NCI-H1436 treated with DMSO at 0.1 percent for 48 hours (cell line): ENCODE measurements around the gene CRABP1.

Experiments
- DNase-seq: peaks from one replicate; lab custom pipeline; 2025; lab: John Stamatoyannopoulos, UW

Gene CRABP1

DNA sequence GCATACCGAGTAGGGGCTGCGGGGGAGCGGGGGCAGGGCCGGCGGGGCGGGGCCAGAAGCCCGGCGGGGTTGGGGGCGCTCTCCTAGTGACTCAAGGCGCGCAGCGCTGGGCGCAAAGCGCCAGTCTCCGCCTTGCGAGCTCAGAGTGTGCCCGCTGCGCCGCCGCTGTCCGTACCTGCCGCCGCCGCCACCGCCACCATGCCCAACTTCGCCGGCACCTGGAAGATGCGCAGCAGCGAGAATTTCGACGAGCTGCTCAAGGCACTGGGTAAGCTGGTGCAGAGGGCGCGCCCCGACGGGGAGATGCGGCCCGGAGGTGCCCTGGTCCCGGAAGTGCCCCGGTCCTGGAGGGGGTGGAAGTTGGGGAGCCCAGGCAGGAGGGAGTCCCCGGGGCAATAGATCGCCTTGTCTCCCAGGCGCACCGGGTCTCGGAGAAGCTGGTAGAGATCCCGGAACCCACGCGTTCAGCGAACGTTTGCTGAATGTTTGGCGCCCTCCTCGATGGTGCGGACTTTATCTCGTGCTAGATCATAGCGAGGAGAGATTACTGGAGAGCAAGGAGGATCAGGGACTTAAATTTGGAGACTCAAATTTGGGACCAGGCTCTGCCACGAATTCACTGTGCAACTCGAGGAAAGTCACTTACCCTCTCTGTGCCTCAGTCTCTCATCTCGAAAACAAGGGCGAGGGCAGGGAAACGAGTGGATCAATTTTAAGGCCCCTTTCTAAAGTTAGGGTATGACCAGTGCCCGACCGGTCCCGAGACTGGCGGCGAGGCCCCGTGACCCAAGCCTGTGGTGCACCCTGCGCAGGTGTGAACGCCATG, at the start of gene CRABP1:
TSS of gene CRABP1 (plus strand) at position 123 of the 826 bp plus-strand sequence. CDS start at position 199, 76 bp downstream.
- no peak for DNase-seq

GRCh38 chr15:78291052-78291451, 49.1 kb upstream of the CRABP1 start:
- no peak for DNase-seq

DNA sequence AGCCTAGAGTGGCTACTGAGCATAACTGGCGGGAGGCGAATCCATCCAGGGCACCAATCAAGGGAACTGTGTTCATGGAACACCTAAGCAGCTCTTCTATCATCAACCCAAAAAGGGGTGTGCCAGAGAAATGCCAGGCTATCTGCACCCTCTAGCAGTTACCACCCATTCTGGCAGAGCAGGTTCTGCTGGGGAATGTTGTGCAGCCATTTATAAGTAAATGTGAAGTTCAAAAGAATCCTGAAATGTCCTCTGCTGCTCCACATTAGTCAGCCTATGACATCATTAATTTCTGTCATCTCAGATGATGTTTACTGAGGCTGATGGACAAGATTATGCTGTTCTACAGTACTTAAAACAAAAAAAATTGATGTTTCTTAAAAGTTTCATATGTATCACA, 48.5 kb upstream of the CRABP1 start:
- DNase-seq = no peak

GRCh38 chr15:78292219-78292618, 47.9 kb upstream of the CRABP1 start:
- DNase-seq = no peak

DNA sequence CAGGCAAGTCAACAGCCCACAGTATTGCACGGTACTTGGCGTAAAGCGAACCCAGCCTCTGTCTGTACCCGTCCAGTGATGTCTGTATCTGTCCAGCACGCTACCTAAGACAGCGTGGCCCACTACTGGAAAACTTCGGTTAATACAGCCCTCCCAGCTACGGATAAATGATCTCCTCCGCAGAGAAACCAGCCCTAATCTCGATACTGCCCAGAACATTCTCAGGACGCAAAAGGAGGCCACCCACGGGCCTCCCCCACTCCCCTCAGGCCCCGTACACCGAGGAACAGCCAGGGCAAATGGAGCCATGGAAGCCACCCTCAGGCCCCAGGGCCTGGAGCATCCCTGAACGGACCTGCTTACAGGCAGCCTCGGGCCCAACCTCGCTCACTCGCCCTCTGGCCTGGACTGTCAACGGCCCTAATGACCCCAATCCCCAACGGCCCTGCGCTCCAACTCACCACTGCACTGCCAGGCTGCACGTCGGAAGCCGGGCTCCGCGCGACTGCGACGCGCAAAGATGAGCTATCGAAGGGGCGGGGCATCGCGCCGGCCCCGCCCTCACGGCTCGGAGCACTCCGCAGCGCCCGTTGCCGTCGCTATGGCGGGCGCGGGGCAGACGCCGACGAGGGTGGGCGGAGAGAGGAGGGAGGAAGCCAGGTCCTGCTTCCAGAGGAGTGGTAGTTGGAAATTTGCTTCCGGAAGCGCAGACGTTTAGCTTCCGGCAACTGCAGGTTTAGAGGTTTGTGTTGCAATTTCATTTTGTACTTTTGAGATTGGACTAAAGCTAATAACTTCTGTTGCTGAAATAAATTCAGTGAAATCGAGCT, 40.8 kb upstream of the CRABP1 start, which contains the start of gene SKIC8:
TSS of gene SKIC8 (minus strand) at position 509 of the 830 bp plus-strand sequence. CDS start 3,923 bp downstream, outside the sequence.
- peak; percentile 64 for DNase-seq

DNA sequence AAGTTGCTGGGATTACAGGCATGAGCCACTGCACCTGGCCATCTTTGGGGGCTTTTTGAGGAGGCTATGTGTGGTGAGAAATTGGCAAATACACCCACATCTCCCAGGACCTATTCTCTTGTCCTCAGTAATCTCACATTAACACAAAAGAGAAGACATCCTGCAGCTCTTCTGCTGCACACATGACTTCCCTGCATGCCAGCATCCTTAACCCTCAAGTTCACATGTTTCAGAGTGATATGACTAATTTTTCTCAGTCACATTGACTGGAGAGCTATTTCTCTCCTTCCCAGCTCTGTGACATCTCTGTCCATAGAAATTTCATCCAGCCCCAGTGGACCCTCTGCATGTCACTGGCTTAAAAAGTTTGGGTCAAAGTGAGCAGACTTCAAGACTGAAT, 38.8 kb upstream of the CRABP1 start:
- no peak for DNase-seq

DNA sequence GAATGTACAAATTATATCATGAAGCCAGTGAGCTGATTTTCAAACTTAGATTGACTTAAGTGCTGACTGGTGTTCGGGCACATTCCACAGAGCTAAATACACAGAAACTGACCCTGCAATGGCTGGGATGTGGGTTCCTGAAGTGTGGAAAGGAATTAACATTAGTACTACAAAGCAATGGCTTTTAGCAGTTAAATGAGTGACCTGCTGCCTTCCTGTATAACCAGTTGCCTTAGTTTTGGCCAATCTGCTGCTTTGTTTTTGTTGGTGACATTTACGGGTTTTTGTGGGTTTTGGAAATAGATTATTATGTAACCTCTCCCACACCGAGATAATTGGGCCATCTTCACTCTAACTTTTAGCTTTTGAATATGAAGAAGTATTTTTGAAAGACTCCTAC, 38.3 kb upstream of the CRABP1 start:
- DNase-seq = no peak

- no peak for DNase-seq
These were observed 37.4 kb upstream of the CRABP1 start for GRCh38 chr15:78302579-78303312.

DNA sequence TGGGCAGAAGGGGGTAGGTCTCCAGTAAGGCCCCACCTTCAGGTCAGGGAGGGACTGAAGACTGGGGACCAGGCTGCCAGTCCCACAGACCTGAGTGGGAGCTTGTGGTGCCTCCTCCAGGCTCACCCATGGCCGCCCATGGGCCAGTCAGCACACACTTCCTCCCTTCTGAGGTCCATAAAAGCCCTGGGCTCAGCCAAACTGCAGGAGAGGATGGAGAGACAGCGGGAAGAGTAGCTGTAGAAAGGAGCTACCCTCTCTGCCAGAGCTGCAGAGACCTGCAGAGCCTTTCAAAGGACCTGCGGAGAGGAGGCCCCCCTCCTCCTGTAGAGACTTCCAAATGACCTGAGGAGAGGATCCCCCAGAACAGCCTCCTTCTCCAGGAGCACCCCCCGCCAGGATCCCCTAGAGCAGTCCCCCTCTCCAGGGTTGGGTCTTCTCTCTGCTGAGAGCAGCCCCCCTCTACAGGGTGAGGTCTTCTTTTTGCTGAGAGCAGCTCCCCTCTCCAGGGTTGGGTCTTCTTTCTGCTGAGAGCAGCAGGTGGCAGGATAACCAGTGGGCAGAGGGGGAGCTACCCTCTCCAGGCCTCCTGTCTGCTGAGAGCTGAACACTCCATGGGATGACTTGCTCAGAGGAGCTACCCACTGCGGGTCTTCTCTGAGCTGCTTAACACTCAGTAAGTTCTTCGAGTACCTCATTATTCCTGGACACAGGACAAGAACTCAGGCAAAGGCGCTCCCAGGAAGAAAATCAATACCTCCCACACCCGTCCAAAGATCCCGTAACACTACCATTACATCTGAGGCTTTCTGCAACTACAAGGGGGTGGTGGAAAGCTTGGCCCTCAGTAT, 35.7 kb upstream of the CRABP1 start:
- DNase-seq = no peak

- no peak for DNase-seq
These were observed 33.9 kb upstream of the CRABP1 start for GRCh38 chr15:78306176-78306774.

- no peak for DNase-seq
These were observed 32.2 kb upstream of the CRABP1 start for GRCh38 chr15:78307976-78308375.

DNA sequence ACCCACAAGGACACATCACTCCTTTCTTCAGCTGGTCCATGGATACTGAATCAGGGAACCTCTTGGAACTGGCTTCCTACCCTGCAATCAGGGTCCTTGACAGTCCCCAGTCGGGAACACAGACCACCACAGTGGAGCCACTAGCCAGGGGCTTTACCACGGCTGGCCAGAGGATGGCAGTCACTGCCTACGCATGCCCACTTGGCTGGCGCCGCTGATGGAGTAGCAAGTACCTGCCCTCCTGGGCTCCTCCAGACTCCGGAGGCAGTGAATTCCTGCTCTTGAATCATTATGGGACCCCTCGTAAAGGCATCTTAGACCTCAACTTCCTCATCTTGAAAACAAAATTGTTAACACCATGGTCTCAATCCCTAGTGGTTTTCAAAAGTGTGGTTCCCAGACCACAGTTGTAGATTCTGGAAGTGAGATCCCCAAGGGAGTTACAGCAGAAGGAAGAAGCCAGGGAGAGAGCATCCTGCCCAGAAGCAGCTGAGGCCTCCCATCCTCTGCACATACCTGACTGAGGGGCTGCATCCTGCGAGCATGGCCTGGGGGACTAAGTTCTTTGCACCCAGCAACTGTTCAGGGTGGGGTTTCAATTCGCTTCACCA, 31.6 kb upstream of the CRABP1 start:
- DNase-seq = peak; percentile 16

DNA sequence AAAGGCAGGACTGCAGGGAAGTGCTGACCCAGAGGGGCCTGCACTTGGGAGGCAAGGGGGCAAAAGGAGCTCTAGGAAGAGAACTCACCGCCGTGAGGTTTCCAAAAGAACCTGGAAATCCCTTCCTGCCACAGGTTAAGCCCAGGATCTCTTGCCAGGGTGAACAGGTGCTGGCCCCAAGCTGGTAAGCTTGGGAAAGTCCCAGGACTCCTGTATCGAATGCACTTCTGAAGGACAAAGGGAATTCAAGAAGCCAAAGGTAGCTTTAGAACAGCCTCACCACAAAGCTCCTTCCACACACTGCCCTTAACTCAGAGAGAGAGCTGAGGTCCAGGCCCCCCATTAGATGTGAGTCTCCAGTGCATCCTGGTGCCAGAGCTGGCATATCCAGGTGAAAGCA, 28.9 kb upstream of the CRABP1 start:
- no peak for DNase-seq

DNA sequence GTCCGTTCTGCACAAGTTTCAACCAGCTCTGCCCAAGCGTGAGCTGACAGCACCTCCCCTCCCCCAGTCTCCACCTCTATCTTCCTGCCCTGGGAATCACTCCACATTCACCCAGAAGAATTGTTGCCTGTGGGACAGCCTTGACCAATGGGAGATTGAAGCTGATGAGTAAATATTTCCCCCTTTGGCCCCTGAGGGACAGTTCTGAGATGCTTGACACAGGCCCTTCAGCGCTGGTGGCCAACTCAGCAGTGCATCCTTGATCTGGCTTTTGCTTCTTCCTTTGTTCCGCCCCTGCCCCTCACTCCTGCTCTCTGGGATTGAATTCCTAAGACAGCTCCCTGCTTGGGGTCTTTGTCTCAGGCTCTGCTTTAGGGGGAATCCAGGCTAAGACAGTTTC, 27.6 kb upstream of the CRABP1 start:
- DNase-seq = no peak

- DNase-seq = no peak
These were observed 27.2 kb upstream of the CRABP1 start for GRCh38 chr15:78312957-78313356.

DNA sequence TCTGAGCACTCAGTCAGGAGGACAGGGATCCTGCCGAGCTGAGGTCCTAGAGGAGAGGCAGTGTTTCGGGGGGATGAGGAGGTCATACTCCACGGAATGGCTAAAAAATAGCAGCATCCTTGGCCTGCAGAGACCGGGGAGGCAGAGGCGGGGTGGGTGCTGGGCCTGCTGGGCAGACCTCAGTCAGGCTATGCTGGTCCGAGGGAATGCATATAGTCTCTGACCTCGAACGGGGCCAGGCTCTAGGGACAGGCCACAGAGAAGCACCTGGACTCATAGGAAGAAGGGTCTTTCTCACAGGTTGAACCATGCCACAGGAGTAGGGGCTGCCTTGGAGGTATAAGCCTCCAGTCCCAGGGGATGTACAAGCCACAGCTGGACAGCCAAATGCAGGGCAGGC, 26.8 kb upstream of the CRABP1 start:
- no peak for DNase-seq

DNA sequence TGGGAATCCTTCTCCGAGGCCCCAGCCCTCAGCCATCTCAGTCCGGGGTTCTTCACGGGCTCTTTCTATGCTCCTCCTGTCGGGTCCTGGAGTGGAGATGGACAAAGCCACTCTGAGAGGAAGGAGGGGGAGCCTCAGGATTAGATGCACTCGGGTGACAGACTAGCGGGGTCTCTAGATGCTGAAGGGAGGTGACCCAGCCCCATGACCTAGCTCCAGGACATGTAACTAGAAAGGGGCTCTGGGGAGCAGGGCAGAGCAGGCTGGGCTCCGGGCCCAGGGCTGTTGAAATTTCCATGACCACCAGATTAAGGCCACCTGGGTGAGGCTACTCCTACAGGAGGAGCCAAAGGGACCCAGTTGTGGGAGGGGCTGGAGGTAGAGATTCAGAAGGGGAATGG, 26.0 kb upstream of the CRABP1 start:
- no peak for DNase-seq

- peak; percentile 24 for DNase-seq
These were observed 24.4 kb upstream of the CRABP1 start for GRCh38 chr15:78315686-78316282.

GRCh38 chr15:78316283-78317083, 23.7 kb upstream of the CRABP1 start:
- peak; percentile 29 for DNase-seq
